ENCODE data around the gene NLGN3. TPM values are rescaled to one million over a fixed set of nuclear protein-coding genes. Genes with fewer than 3 reads are reported as not detected.

The NLGN3 gene
- total and polyA plus RNA-seq, 2 donors (not counting 1 experiment from before 2014, with no cell fraction given): 0.81 to 1.3 TPM

GRCh38 chrX:71162981-71163380 is 18.3 kb downstream of the NLGN3 start:
- Histone ChIP-seq H3K27ac (ENCODE audit: low read length in 2 of 2) (no peak overlapping the region), H2AFZ (ENCODE audit: insufficient read depth, low read depth, low read length, poor library complexity, severe bottlenecking) (no peak overlapping the region), H3K36me3 (replicated peaks in 1 of 2; ENCODE audit: control extremely low read depth in 1 of 2, control insufficient read depth in 1 of 2, extremely low read depth in 1 of 2, insufficient read depth in 2 of 2, low read length in 1 of 2) (peaks cover 0 to 9% of the 10 kb centered on the region in 2 experiments), H4K20me1 (ENCODE audit: control insufficient read depth, insufficient read depth, low read length, poor library complexity, severe bottlenecking) (no peaks in the 10 kb centered on the region), H3K4me1 (ENCODE audit: control insufficient read depth in 2 of 2, insufficient read depth in 2 of 2, low read length in 2 of 2) (no peaks in the 10 kb centered on the region), H3K79me2 (ENCODE audit: control insufficient read depth, insufficient read depth, low read length) (peaks cover 17% of the 10 kb centered on the region), H3K4me2 (replicated peaks; ENCODE audit: low read depth, low read length, poor library complexity, severe bottlenecking) (no peak overlapping the region), H3K4me3 (ENCODE audit: control extremely low read depth in 1 of 5, extremely low read depth in 1 of 5, insufficient read depth in 1 of 5, low read depth in 2 of 5, low read length in 4 of 5) (no peak overlapping the region), H3K27me3 (replicated peaks in 1 of 4; ENCODE audit: control extremely low read depth in 1 of 4, control insufficient read depth in 3 of 4, insufficient read depth in 4 of 4, low read length in 3 of 4) (no peaks in the 10 kb centered on the region), H3K9ac (ENCODE audit: low read length) (no peak overlapping the region), H3K9me3 (ENCODE audit: control extremely low read depth in 1 of 3, control insufficient read depth in 2 of 3, insufficient read depth in 1 of 3, low read length in 2 of 3) (no peaks in the 10 kb centered on the region)
- no peaks in the 10 kb centered on the region for H3K4me1 Mint-ChIP-seq
- ATAC-seq (ENCODE audit: low read depth) (no peak), DNase-seq (no peak)
- no peak overlapping the region for H3K27ac Mint-ChIP-seq
- H3K9me3 Mint-ChIP-seq (ENCODE audit: insufficient read depth): no peaks in the 10 kb centered on the region
- no peak overlapping the region for H3K4me3 Mint-ChIP-seq
- POLR2A ChIA-PET: no interaction called here
- H3K27me3 Mint-ChIP-seq: no peaks in the 10 kb centered on the region
- WGBS (ENCODE audit: insufficient coverage): 100% methylated on average over 1 of the region's 4 CpGs
- intact Hi-C loops (cut with micrococcal nuclease): no loop called here
- CTCF ChIA-PET: no interaction called here
- TF ChIP-seq EZH2 (IDR thresholded peaks at IDR 0.05; ENCODE audit: borderline replicate concordance, insufficient read depth, low read depth, low read length, poor library complexity, severe bottlenecking): no peak
- TF ChIP-seq, protein P1, sequence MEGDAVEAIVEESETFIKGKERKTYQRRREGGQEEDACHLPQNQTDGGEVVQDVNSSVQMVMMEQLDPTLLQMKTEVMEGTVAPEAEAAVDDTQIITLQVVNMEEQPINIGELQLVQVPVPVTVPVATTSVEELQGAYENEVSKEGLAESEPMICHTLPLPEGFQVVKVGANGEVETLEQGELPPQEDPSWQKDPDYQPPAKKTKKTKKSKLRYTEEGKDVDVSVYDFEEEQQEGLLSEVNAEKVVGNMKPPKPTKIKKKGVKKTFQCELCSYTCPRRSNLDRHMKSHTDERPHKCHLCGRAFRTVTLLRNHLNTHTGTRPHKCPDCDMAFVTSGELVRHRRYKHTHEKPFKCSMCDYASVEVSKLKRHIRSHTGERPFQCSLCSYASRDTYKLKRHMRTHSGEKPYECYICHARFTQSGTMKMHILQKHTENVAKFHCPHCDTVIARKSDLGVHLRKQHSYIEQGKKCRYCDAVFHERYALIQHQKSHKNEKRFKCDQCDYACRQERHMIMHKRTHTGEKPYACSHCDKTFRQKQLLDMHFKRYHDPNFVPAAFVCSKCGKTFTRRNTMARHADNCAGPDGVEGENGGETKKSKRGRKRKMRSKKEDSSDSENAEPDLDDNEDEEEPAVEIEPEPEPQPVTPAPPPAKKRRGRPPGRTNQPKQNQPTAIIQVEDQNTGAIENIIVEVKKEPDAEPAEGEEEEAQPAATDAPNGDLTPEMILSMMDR (IDR thresholded peaks at IDR 0.05): no peak

GRCh38 chrX:71164071-71164470 is 19.4 kb downstream of the NLGN3 start:
- Mint-ChIP-seq H3K27me3 (no peaks in the 10 kb centered on the region), H3K4me1 (no peaks in the 10 kb centered on the region), H3K9me3 (ENCODE audit: insufficient read depth) (no peaks in the 10 kb centered on the region), H3K27ac (no peak overlapping the region), H3K4me3 (no peak overlapping the region)
- Histone ChIP-seq H3K4me2 (replicated peaks; ENCODE audit: low read depth, low read length, poor library complexity, severe bottlenecking) (no peak overlapping the region), H2AFZ (ENCODE audit: insufficient read depth, low read depth, low read length, poor library complexity, severe bottlenecking) (no peak overlapping the region), H3K9ac (ENCODE audit: low read length) (no peak overlapping the region), H3K36me3 (replicated peaks in 1 of 2; ENCODE audit: control extremely low read depth in 1 of 2, control insufficient read depth in 1 of 2, extremely low read depth in 1 of 2, insufficient read depth in 2 of 2, low read length in 1 of 2) (peaks cover 0 to 9% of the 10 kb centered on the region in 2 experiments), H3K4me1 (ENCODE audit: control insufficient read depth in 2 of 2, insufficient read depth in 2 of 2, low read length in 2 of 2) (no peaks in the 10 kb centered on the region), H3K79me2 (ENCODE audit: control insufficient read depth, insufficient read depth, low read length) (peaks cover 27% of the 10 kb centered on the region), H3K4me3 (ENCODE audit: control extremely low read depth in 1 of 5, extremely low read depth in 1 of 5, insufficient read depth in 1 of 5, low read depth in 2 of 5, low read length in 4 of 5) (no peak overlapping the region), H4K20me1 (ENCODE audit: control insufficient read depth, insufficient read depth, low read length, poor library complexity, severe bottlenecking) (peaks cover 4% of the 10 kb centered on the region), H3K9me3 (ENCODE audit: control extremely low read depth in 1 of 3, control insufficient read depth in 2 of 3, insufficient read depth in 1 of 3, low read length in 2 of 3) (no peaks in the 10 kb centered on the region), H3K27ac (ENCODE audit: low read length in 2 of 2) (no peak overlapping the region), H3K27me3 (replicated peaks in 1 of 4; ENCODE audit: control extremely low read depth in 1 of 4, control insufficient read depth in 3 of 4, insufficient read depth in 4 of 4, low read length in 3 of 4) (no peaks in the 10 kb centered on the region)
- DNase-seq: no peak
- WGBS (ENCODE audit: insufficient coverage): 99% methylated on average over 9 of the region's 12 CpGs
- ChIA-PET POLR2A (no interaction called here), CTCF (no interaction called here)
- intact Hi-C loops (cut with micrococcal nuclease): no loop called here
- no peak for TF ChIP-seq EZH2 (IDR thresholded peaks at IDR 0.05; ENCODE audit: borderline replicate concordance, insufficient read depth, low read depth, low read length, poor library complexity, severe bottlenecking)
- TF ChIP-seq, protein P1 (IDR thresholded peaks at IDR 0.05): no peak
- ATAC-seq (ENCODE audit: low read depth): no peak
